Measurements from ENCODE around the gene PHF19.

PHF19 gene

GRCh38 chr9:120872791-120873502, 4.0 kb downstream of the PHF19 start:
- no peak for DNase-seq

- no peak for DNase-seq
Measured at GRCh38 chr9:120870206-120870605, 6.8 kb downstream of the PHF19 start.

GRCh38 chr9:120869726-120870125, 7.3 kb downstream of the PHF19 start:
- no peak for DNase-seq

GRCh38 chr9:120869360-120869687, 7.7 kb downstream of the PHF19 start:
- DNase-seq, result no peak

- DNase-seq, result peak; percentile 98
Measured at GRCh38 chr9:120868676-120869359, 8.2 kb downstream of the PHF19 start.

GRCh38 chr9:120868339-120868675, 8.7 kb downstream of the PHF19 start:
- DNase-seq, result no peak

GRCh38 chr9:120867676-120868338, 9.2 kb downstream of the PHF19 start:
- DNase-seq, result no peak

GRCh38 chr9:120866651-120867050, 10.3 kb downstream of the PHF19 start:
- no peak for DNase-seq

- no peak for DNase-seq
Measured at GRCh38 chr9:120865809-120866208, 11.2 kb downstream of the PHF19 start.

- DNase-seq, result no peak
Measured at GRCh38 chr9:120865176-120865575, 11.8 kb downstream of the PHF19 start.

- no peak for DNase-seq
Measured at GRCh38 chr9:120864719-120865118, 12.3 kb downstream of the PHF19 start.

- DNase-seq, result no peak
Measured at GRCh38 chr9:120863833-120864232, 13.2 kb downstream of the PHF19 start.

GRCh38 chr9:120862452-120862851, 14.5 kb downstream of the PHF19 start:
- DNase-seq, result no peak

GRCh38 chr9:120861935-120862334, 15.1 kb downstream of the PHF19 start:
- no peak for DNase-seq

GRCh38 chr9:120860083-120860482, 16.9 kb downstream of the PHF19 start:
- DNase-seq, result no peak

- no peak for DNase-seq
Measured at GRCh38 chr9:120859361-120859760, 17.6 kb downstream of the PHF19 start.

- DNase-seq, result no peak
Measured at GRCh38 chr9:120857902-120858301, 19.1 kb downstream of the PHF19 start.

- no peak for DNase-seq
Measured at GRCh38 chr9:120857481-120857880, 19.5 kb downstream of the PHF19 start.

- no peak for DNase-seq
Measured at GRCh38 chr9:120856700-120857099, 20.3 kb downstream of the PHF19 start.

GRCh38 chr9:120855827-120856670, 20.9 kb downstream of the PHF19 start:
- no peak for DNase-seq

- no peak for DNase-seq
Measured at GRCh38 chr9:120854596-120855327, 22.2 kb downstream of the PHF19 start.

- no peak for DNase-seq
Measured at GRCh38 chr9:120853198-120853597, 23.8 kb downstream of the PHF19 start.
